Fibroblast of pulmonary artery (primary cell): Measurements from ENCODE around the gene TMEM266.

Experiments
- DNase-seq: peaks from one replicate; pipeline ENCODE4 v3.0.0-alpha.2; 2010; ENCODE audit warnings: low read depth
- H3K4me3 ChIP-seq: replicated peaks from 2 replicates; pipeline ENCODE4 v1.5.1; 2011; ENCODE audit warnings: low read depth, mild to moderate bottlenecking, control low read depth, low read length, moderate library complexity
- CTCF ChIP-seq: IDR thresholded peaks from 2 replicates; pipeline ENCODE4 v1.5.1; 2011; ENCODE audit warnings: mild to moderate bottlenecking, control low read depth, low read length, inconsistent platforms; ENCODE audit errors: missing control alignments

Gene TMEM266

GRCh38 chr15:76193934-76194333 is 134.1 kb downstream of the TMEM266 start:
- no peak for TF ChIP-seq CTCF
- DNase-seq, result no peak
- H3K4me3 ChIP-seq, result no peak overlapping the region

- no peak for TF ChIP-seq CTCF
- no peak overlapping the region for H3K4me3 ChIP-seq
- DNase-seq, result no peak
Measured at GRCh38 chr15:76195506-76196268, 135.9 kb downstream of the TMEM266 start.

- H3K4me3 ChIP-seq, result no peak overlapping the region
- TF ChIP-seq CTCF, result no peak
- peak; percentile 85 for DNase-seq
Measured at GRCh38 chr15:76196269-76197231, 136.8 kb downstream of the TMEM266 start.

DNA sequence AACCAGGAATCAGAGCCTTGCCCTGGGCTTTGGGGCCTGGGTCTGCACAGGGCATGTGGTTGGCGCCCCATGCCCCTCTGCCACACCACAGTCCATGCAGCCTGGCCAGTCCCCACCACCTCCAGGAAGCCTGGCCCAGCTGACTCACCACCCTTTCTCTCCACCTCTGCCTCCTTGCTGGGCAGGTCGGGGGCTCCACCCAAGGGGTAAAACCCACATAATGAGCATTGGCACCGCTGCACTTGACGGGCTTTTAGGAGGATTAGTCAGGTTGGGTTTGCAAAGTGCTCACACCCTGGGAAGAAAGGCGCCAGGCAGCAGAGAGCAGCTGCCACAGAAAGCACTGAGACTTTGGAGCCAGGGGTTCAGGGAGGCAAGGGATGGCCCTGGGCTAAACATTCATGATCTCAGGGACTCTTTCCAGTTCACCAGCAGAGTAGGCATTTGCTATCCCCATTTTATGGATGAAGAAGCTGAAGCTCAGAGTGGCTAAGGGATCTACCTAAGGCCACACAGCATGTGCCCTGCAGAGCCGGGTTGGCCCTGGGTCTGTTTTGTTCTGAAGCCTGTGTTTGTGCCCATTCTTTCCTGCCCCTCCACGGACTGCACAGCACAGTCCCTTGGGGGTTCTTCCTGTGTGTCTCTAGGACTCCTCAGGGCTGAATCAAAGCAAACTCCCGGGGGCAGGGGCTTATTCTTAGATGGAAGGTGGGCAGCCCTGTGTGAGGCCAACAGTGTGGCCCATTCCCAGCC is 138.1 kb downstream of the TMEM266 start:
- no peak for TF ChIP-seq CTCF
- DNase-seq, result no peak
- H3K4me3 ChIP-seq, result no peak overlapping the region

- no peak for DNase-seq
- H3K4me3 ChIP-seq, result no peak overlapping the region
- TF ChIP-seq CTCF, result no peak
Measured at GRCh38 chr15:76198456-76199105, 138.8 kb downstream of the TMEM266 start.
